ENCODE results near the gene TRAF2. TPM values are rescaled to one million over a fixed set of nuclear protein-coding genes. Genes with fewer than 3 reads are reported as not detected.

The TRAF2 gene
- total and polyA plus RNA-seq, 12 donors: 5.4 to 17.0 (median 10.1) TPM

- TF ChIP-seq CTCF (IDR thresholded peaks at IDR 0.05): no peak
- intact Hi-C loops (cut with DNase I): loop anchor here in 7 of 10 donors (5.0 kb wide), 6 partner anchors 38 to 148 kb away; partner anchors contain the start of genes PHPT1 (in 3 of the 7), TMEM141 (in 2 of the 7), AJM1 (in 1 of the 7) and MAMDC4 (in 1 of the 7)
- Histone ChIP-seq H3K4me1 (peaks cover 13 to 50% (median 28%) of the 10 kb centered on the region in 9 donors), H3K27ac (peak overlapping the region; percentile 40 to 97 (median 80)), H3K4me3 (no peak overlapping the region), H3K27me3 (no peaks in the 10 kb centered on the region), H3K36me3 (peaks cover 10 to 54% (median 28%) of the 10 kb centered on the region in 9 donors), H3K9me3 (no peaks in the 10 kb centered on the region)
- ATAC-seq: no peak
- WGBS, 2 donors: 89% methylated on average over 42 of the region's 42 CpGs
- no peak for DNase-seq
Observed at GRCh38 chr9:136940526-136941230, 54.4 kb downstream of the TRAF2 start.

GRCh38 chr9:136941231-136942111 is 55.2 kb downstream of the TRAF2 start:
- DNase-seq: no peak

DNA sequence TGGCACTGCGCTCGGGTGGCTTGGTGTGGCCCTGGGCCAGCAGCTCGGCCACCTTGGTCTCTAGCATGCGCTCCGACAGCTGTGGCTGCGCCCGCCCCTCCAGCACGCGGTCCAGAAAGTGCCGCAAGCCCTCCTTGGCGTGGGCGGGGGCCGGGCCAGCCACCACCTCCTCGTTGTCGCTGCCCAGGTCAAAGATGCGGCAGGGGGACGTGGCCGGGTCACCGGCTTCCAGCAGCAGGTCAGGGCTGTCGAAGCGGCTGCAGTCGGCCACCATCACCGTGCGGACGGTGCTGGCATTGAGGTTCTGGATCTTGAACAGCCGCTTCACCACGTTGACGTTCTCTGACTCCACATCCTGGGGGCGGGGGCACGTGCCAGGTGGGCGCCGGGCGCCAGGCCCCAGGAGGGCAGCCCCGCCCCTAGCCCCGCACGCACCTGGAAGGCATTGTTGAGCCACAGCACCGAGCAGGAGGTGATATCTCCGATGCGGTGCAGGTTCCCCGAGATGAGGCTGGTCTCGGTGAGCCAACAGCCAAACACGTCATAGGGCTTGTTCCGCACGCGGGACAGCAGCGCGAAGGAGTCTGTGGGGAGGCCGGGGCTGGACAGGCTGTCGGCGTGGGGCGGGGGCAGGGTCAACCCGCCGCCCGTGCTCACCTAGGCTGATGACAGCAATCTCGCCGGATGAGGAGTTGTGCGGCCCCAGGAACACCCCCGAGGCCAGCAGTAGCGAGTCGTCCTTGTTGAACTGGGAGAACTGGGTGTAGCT is 56.0 kb downstream of the TRAF2 start:
- 93 to 94% methylated on average over 60 of the region's 60 CpGs for WGBS, 2 donors
- DNase-seq: no peak
- Histone ChIP-seq H3K4me3 (peak overlapping the region in 5 of 10 donors; percentile 86 to 99 (median 96)), H3K4me1 (peaks cover 13 to 57% (median 28%) of the 10 kb centered on the region in 9 donors), H3K27ac (peak overlapping the region in 5 of 10 donors; percentile 9 to 98 (median 97)), H3K9me3 (no peaks in the 10 kb centered on the region), H3K36me3 (peaks cover 10 to 53% (median 28%) of the 10 kb centered on the region in 9 donors), H3K27me3 (no peaks in the 10 kb centered on the region)
- no peak for ATAC-seq
- intact Hi-C loops (cut with DNase I): loop anchor here in 7 of 10 donors (5.0 kb wide), 6 partner anchors 40 to 150 kb away; partner anchors contain the start of genes PHPT1 (in 3 of the 7), TMEM141 (in 2 of the 7), AJM1 (in 1 of the 7) and MAMDC4 (in 1 of the 7)
- TF ChIP-seq CTCF (IDR thresholded peaks at IDR 0.05): no peak

More at GRCh38 chr9:136941231-136942111, 55.2 kb downstream of the TRAF2 start:
- H3K27ac ChIP-seq: peak overlapping the region in 6 of 10 donors; percentile 72 to 97 (median 86)
- 96% methylated on average over 55 of the region's 55 CpGs for WGBS, 2 donors
- no peaks in the 10 kb centered on the region for H3K27me3 ChIP-seq
- peaks cover 13 to 50% (median 28%) of the 10 kb centered on the region in 9 donors for H3K4me1 ChIP-seq
- peaks cover 10 to 54% (median 28%) of the 10 kb centered on the region in 9 donors for H3K36me3 ChIP-seq
- H3K9me3 ChIP-seq: no peaks in the 10 kb centered on the region
- TF ChIP-seq CTCF (IDR thresholded peaks at IDR 0.05): no peak
- intact Hi-C loops (cut with DNase I): loop anchor here in 7 of 10 donors (5.0 kb wide), 6 partner anchors 39 to 149 kb away; partner anchors contain the start of genes PHPT1 (in 3 of the 7), TMEM141 (in 2 of the 7), AJM1 (in 1 of the 7) and MAMDC4 (in 1 of the 7)
- ATAC-seq: no peak
- H3K4me3 ChIP-seq: no peak overlapping the region
